CD4-positive, alpha-beta T cell (primary cell): ENCODE results near the gene DSEL. TPM values are rescaled to one million over a fixed set of nuclear protein-coding genes. Genes with fewer than 3 reads are reported as not detected.

Experiments
- ATAC-seq: fragments of 200-7000 bp; cut with Tn5 transposase; one replicate; pipeline ENCODE4 v1.10.0; 2022; ENCODE audit warnings: mild to moderate bottlenecking; ENCODE audit not compliant: poor library complexity
- CTCF ChIA-PET: fragments of 350-600 bp; sonication (Branson Sonifier 250); formaldehyde crosslinking; loops from one replicate; lab custom pipeline; 2021; ENCODE audit warnings: antibody characterized with exemption, inconsistent platforms; lab: Charles Lee
- POLR2A ChIA-PET: fragments of 350-600 bp; sonication (Branson Sonifier 250); formaldehyde crosslinking; loops from one replicate; lab custom pipeline; 2021; ENCODE audit warnings: antibody characterized with exemption, inconsistent platforms; lab: Charles Lee
- DNase-seq, 14 experiments: peaks; one replicate each; pipeline ENCODE4 v3.0.0-alpha.2; 2013 to 2020; ENCODE audit warnings: mixed read lengths in 2 of 14
- H3K27ac ChIP-seq, 2 donors: one replicate each; pipeline versions ENCODE4 v1.5.1 to v1.7.0; 2013; ENCODE audit warnings: low read length in 2 of 2, low read depth in 1 of 2, mild to moderate bottlenecking in 1 of 2
- H3K27me3 ChIP-seq, 2 experiments: 1 replicate in 1 of 2; 2 replicates in 1 of 2; pipeline versions ENCODE4 v1.6.1 to v1.7.0; 2013; ENCODE audit warnings: low read length in 2 of 2, control low read depth in 1 of 2, mild to moderate bottlenecking in 1 of 2, moderate library complexity in 1 of 2; ENCODE audit not compliant: insufficient read depth in 2 of 2, control insufficient read depth in 1 of 2
- H3K36me3 ChIP-seq: one replicate; pipeline ENCODE4 v1.6.1; 2013; ENCODE audit warnings: low read length, control low read depth; ENCODE audit not compliant: insufficient read depth
- H3K4me1 ChIP-seq: one replicate; pipeline ENCODE4 v1.6.1; 2013; ENCODE audit warnings: low read length, control low read depth; ENCODE audit not compliant: insufficient read depth
- H3K4me3 ChIP-seq: one replicate; pipeline ENCODE4 v1.5.1; 2013; ENCODE audit warnings: mild to moderate bottlenecking, low read length, moderate library complexity
- H3K9me3 ChIP-seq, 2 experiments: 1 replicate in 1 of 2; 2 replicates in 1 of 2; pipeline versions ENCODE4 v1.6.1 to v1.7.0; 2013; ENCODE audit warnings: low read length in 2 of 2, mild to moderate bottlenecking in 2 of 2, control low read depth in 1 of 2, moderate library complexity in 1 of 2; ENCODE audit not compliant: control insufficient read depth in 1 of 2, insufficient read depth in 1 of 2
- H3K27ac Mint-ChIP-seq: one replicate; pipeline ENCODE4 v1.8.0; 2020; ENCODE audit warnings: mixed read lengths
- H3K27me3 Mint-ChIP-seq: one replicate; pipeline ENCODE4 v1.8.0; 2021; ENCODE audit warnings: mixed read lengths
- H3K36me3 Mint-ChIP-seq: one replicate; pipeline ENCODE4 v1.8.0; 2021; ENCODE audit warnings: low read depth, mixed read lengths
- H3K4me1 Mint-ChIP-seq: one replicate; pipeline ENCODE4 v1.8.0; 2021; ENCODE audit warnings: low read depth, mixed read lengths
- H3K4me3 Mint-ChIP-seq: one replicate; pipeline ENCODE4 v1.8.0; 2020; ENCODE audit warnings: mild to moderate bottlenecking, mixed read lengths
- H3K9me3 Mint-ChIP-seq: one replicate; pipeline ENCODE4 v1.8.0; 2020; ENCODE audit warnings: mixed read lengths
- intact Hi-C, 2 experiments: fragments of 100-400 bp; cut with DNase I in 1 of 2; cut with micrococcal nuclease in 1 of 2; formaldehyde crosslinking; loops; one replicate each; pipeline versions ENCODE4 v1.15.1 to v1.9.0; 2023 to 2025; cut with DNase I, micrococcal nuclease
- polyA plus RNA-seq, 2 donors: library from polyadenylated mRNA; unstranded; fragments of 120-200 nt; gene quantifications; one replicate each; pipeline ENCODE4 v1.2.1, GENCODE V29; 2013
- total RNA-seq, 174 experiments: library from RNA in 2 of 174; stranded (reverse) in 2 of 174; gene quantifications; one replicate each; pipeline ENCODE4 v1.2.3 and lab custom pipeline; 2021 to 2026
- TF ChIP-seq, protein P1 (sequence below): fragments of 200-600 bp; IDR thresholded peaks from one replicate; pipeline ENCODE4 v1.8.0; 2022; ENCODE audit warnings: antibody characterized with exemption, mild to moderate bottlenecking

Gene DSEL
- under 1 TPM; 0.52 to 0.53 TPM for total RNA-seq
- 0.49 TPM for polyA plus RNA-seq (2013, experiment 1 of 2)
- 0.79 TPM for polyA plus RNA-seq (2013, experiment 2 of 2)
- total RNA-seq (lab: John Stamatoyannopoulos, UW), result 0.31 to 8.5 (median 2.7) reads per million in 172 experiments

DNA sequence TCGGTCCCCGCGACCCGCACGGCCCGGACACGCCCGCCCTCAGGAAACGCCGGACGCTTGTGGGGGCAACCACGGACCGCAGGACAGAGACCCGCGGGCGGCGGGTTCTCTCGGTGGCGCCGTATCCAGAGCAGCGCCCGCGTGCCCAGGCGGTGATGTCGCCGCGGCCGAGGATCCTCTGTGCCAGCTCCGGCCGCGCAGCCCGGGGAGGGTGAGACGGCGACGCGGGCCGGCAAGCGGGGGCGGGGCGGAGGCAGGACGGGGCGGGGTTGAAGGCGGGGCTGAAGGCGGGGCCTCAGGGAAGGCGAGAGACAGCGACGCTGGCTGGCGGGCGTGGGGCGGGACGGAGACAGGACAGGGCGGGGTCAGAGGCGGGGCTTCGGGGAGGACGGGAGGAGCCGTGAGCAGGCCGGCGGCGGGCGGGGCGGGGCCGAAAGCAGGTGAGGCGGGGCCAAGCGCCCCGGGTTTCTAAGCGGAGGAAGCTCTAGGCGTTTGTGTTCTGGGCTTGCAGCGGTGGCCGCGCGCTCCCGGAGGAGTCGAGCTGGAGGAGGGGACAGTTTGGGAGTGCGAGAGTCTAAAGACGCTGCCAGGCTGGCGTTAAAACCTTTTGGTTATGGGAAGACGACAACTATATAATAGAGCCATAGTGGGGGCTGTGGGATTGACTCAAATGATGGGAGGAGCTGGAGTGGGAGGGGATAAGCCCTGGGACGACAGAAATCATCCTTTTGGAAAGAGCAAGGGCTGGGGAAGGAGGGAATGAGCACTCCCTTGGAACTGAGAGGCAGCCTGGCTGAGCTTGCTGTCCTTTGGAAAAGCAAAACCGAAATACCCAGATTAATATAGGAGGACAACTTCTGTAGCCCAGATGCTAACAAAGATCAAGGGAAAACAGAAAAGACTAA lies at the start of gene DSEL:
TSS of gene DSEL (minus strand) at position 182 of the 905 bp plus-strand sequence. CDS start 2,112 bp downstream, outside the sequence.
- ATAC-seq, result peak; percentile 97
- intact Hi-C loops, result loop anchor here (5.0 to 10.0 kb wide), 3 partner anchors 299 to 1198 kb away; partner anchors contain the start of gene TMX3 (in 1 of the 2)
- Mint-ChIP-seq H3K9me3 (no peaks in the 10 kb centered on the region), H3K4me3 (peak within 1 kb of the TSS; percentile 92), H3K27me3 (peaks cover 6% of the 10 kb centered on the region), H3K27ac (peak within 1 kb of the TSS; percentile 18), H3K36me3 (no peaks in the 10 kb centered on the region), H3K4me1 (peaks cover 37% of the 10 kb centered on the region)
- TF ChIP-seq, protein P1, sequence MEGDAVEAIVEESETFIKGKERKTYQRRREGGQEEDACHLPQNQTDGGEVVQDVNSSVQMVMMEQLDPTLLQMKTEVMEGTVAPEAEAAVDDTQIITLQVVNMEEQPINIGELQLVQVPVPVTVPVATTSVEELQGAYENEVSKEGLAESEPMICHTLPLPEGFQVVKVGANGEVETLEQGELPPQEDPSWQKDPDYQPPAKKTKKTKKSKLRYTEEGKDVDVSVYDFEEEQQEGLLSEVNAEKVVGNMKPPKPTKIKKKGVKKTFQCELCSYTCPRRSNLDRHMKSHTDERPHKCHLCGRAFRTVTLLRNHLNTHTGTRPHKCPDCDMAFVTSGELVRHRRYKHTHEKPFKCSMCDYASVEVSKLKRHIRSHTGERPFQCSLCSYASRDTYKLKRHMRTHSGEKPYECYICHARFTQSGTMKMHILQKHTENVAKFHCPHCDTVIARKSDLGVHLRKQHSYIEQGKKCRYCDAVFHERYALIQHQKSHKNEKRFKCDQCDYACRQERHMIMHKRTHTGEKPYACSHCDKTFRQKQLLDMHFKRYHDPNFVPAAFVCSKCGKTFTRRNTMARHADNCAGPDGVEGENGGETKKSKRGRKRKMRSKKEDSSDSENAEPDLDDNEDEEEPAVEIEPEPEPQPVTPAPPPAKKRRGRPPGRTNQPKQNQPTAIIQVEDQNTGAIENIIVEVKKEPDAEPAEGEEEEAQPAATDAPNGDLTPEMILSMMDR, result no peak
- CTCF ChIA-PET, result no interaction called here
- no peaks in the 10 kb centered on the region for H3K9me3 ChIP-seq
- DNase-seq, result peak; percentile 94 to 100 (median 98)
- H3K27me3 ChIP-seq, result no peaks in the 10 kb centered on the region
- no peak within 1 kb of the TSS for H3K27ac ChIP-seq
- peaks cover 18% of the 10 kb centered on the region for H3K4me1 ChIP-seq
- no peaks in the 10 kb centered on the region for H3K36me3 ChIP-seq
- POLR2A ChIA-PET, result interaction anchor here (1.0 to 1.6 kb wide), 3 partner anchors 9 to 18 kb away, joined by 3 to 4 read pairs (median 3); no protein-coding TSS in a partner anchor
- H3K4me3 ChIP-seq, result peak within 1 kb of the TSS; percentile 77

DNA sequence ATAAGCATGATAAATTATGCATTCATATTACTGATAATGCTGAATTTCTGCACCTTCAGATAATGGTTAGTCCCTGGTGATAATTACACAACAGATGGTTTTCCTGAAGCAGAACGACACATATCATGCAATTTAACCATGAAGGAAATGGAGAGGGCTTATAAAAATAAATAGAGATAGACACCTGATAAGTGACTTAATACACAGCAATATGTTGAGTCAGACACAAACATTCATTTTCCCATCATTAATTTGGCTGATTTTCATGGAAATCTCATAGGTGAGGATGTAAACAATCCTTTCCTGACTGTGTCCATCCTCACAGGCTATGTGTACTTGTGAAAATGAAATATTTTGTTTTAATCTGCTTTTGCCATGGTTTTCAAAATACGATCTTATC lies 36.9 kb upstream of the DSEL start:
- Histone ChIP-seq H3K4me3 (no peak overlapping the region), H3K9me3 (no peaks in the 10 kb centered on the region), H3K4me1 (no peaks in the 10 kb centered on the region), H3K36me3 (no peaks in the 10 kb centered on the region), H3K27ac (no peak overlapping the region), H3K27me3 (no peaks in the 10 kb centered on the region)
- no peak overlapping the region for H3K4me3 Mint-ChIP-seq
- no peak for ATAC-seq
- TF ChIP-seq, protein P1, result no peak
- H3K36me3 Mint-ChIP-seq, result no peaks in the 10 kb centered on the region
- ChIA-PET POLR2A (no interaction called here), CTCF (no interaction called here)
- H3K9me3 Mint-ChIP-seq, result no peaks in the 10 kb centered on the region
- H3K27me3 Mint-ChIP-seq, result no peaks in the 10 kb centered on the region
- intact Hi-C loops, result no loop called here
- H3K4me1 Mint-ChIP-seq, result no peaks in the 10 kb centered on the region
- H3K27ac Mint-ChIP-seq, result no peak overlapping the region
- DNase-seq, result no peak

DNA sequence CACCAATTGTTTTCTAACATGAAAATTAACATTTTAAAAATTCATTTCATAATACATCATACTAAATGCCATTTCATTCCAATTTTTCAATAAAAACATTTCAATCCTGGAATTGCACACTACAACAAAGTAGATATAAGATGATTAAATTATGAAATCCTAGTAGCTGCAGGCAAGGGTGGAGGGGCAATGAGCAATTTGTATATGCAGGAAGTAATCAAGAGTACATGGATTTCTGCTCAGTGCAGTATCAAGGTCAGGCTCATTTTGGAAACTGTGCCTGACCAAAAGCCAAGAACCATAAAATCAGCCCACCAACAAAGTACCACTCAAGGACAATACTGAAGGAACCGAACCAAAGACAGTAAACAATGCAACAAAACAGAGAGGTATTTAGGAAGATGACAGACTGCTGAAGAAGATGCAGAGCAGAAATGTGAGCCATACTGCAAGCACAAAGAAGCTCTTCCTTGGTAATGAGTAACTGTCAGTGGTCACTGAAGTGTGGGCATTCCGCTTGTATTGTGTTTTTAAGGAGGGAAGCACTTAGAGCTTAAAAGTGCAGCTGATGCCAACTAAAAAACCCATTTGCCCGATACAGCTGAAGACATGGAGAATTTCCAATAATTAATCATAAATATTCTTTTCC lies 34.5 kb upstream of the DSEL start:
- Histone ChIP-seq H3K9me3 (no peaks in the 10 kb centered on the region), H3K27ac (no peak overlapping the region), H3K36me3 (no peaks in the 10 kb centered on the region), H3K4me3 (no peak overlapping the region), H3K27me3 (no peaks in the 10 kb centered on the region), H3K4me1 (no peaks in the 10 kb centered on the region)
- ChIA-PET CTCF (no interaction called here), POLR2A (no interaction called here)
- Mint-ChIP-seq H3K27me3 (peaks cover 5% of the 10 kb centered on the region), H3K36me3 (no peaks in the 10 kb centered on the region), H3K27ac (no peak overlapping the region), H3K4me3 (no peak overlapping the region), H3K4me1 (no peaks in the 10 kb centered on the region), H3K9me3 (no peaks in the 10 kb centered on the region)
- TF ChIP-seq, protein P1, result no peak
- intact Hi-C loops, result no loop called here
- ATAC-seq, result no peak
- no peak for DNase-seq
